ENCODE results near the gene NOSTRIN.

The NOSTRIN gene

GRCh38 chr2:168773719-168774521, 28.5 kb upstream of the NOSTRIN start:
- H3K4me3 ChIP-seq (ENCODE audit: low read depth, low read length), result no peak overlapping the region
- TF ChIP-seq MAX (IDR thresholded peaks at IDR 0.05; ENCODE audit: low read depth, low read length), result peak; percentile 75
- TF ChIP-seq, protein P1, sequence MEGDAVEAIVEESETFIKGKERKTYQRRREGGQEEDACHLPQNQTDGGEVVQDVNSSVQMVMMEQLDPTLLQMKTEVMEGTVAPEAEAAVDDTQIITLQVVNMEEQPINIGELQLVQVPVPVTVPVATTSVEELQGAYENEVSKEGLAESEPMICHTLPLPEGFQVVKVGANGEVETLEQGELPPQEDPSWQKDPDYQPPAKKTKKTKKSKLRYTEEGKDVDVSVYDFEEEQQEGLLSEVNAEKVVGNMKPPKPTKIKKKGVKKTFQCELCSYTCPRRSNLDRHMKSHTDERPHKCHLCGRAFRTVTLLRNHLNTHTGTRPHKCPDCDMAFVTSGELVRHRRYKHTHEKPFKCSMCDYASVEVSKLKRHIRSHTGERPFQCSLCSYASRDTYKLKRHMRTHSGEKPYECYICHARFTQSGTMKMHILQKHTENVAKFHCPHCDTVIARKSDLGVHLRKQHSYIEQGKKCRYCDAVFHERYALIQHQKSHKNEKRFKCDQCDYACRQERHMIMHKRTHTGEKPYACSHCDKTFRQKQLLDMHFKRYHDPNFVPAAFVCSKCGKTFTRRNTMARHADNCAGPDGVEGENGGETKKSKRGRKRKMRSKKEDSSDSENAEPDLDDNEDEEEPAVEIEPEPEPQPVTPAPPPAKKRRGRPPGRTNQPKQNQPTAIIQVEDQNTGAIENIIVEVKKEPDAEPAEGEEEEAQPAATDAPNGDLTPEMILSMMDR (IDR thresholded peaks at IDR 0.05; ENCODE audit: low read depth, low read length), result peak; percentile 80
- peak; percentile 41; the same call in 1 of the 2 replicates for TF ChIP-seq MYC (IDR thresholded peaks at IDR 0.05; ENCODE audit: low read depth, low read length)
- no peak for TF ChIP-seq POLR2A (IDR thresholded peaks at IDR 0.05; ENCODE audit: extremely low read depth, insufficient read length)
- peak; percentile 64 for DNase-seq (ENCODE audit: low read depth)

- no peak overlapping the region for H3K4me3 ChIP-seq (ENCODE audit: low read depth, low read length)
- no peak for TF ChIP-seq POLR2A (IDR thresholded peaks at IDR 0.05; ENCODE audit: extremely low read depth, insufficient read length)
- no peak for TF ChIP-seq MYC (IDR thresholded peaks at IDR 0.05; ENCODE audit: low read depth, low read length)
- no peak for TF ChIP-seq MAX (IDR thresholded peaks at IDR 0.05; ENCODE audit: low read depth, low read length)
- TF ChIP-seq, protein P1 (IDR thresholded peaks at IDR 0.05; ENCODE audit: low read depth, low read length), result no peak
- no peak for DNase-seq (ENCODE audit: low read depth)
Observed at GRCh38 chr2:168775837-168776236, 26.6 kb upstream of the NOSTRIN start.

DNA sequence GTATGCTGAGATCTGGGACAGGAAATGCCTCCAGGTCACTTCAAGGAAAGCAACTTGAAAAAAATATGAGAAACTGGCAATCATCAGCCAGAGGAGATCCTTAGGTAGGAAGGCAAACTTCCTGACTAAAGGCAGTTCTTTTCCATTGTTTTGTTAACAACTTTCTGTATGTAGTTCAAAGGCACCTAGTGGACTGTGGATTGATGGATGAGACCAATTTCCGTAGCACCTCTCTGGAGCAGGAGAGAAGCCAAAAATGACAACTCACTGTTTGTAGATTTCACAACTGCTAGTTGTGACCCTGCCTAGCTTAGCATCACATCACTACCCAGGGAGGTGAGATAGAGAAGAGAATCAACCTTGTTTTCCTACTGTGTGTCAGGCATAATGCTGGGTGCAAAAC, 21.8 kb upstream of the NOSTRIN start:
- TF ChIP-seq POLR2A (IDR thresholded peaks at IDR 0.05; ENCODE audit: extremely low read depth, insufficient read length) (no peak), MYC (IDR thresholded peaks at IDR 0.05; ENCODE audit: low read depth, low read length) (no peak), MAX (IDR thresholded peaks at IDR 0.05; ENCODE audit: low read depth, low read length) (no peak)
- TF ChIP-seq, protein P1 (IDR thresholded peaks at IDR 0.05; ENCODE audit: low read depth, low read length), result no peak
- H3K4me3 ChIP-seq (ENCODE audit: low read depth, low read length), result no peak overlapping the region
- no peak for DNase-seq (ENCODE audit: low read depth)

GRCh38 chr2:168781191-168781817, 21.1 kb upstream of the NOSTRIN start:
- TF ChIP-seq MAX (IDR thresholded peaks at IDR 0.05; ENCODE audit: low read depth, low read length) (no peak), MYC (IDR thresholded peaks at IDR 0.05; ENCODE audit: low read depth, low read length) (no peak), POLR2A (IDR thresholded peaks at IDR 0.05; ENCODE audit: extremely low read depth, insufficient read length) (no peak)
- TF ChIP-seq, protein P1 (IDR thresholded peaks at IDR 0.05; ENCODE audit: low read depth, low read length), result no peak
- DNase-seq (ENCODE audit: low read depth), result no peak
- no peak overlapping the region for H3K4me3 ChIP-seq (ENCODE audit: low read depth, low read length)

DNA sequence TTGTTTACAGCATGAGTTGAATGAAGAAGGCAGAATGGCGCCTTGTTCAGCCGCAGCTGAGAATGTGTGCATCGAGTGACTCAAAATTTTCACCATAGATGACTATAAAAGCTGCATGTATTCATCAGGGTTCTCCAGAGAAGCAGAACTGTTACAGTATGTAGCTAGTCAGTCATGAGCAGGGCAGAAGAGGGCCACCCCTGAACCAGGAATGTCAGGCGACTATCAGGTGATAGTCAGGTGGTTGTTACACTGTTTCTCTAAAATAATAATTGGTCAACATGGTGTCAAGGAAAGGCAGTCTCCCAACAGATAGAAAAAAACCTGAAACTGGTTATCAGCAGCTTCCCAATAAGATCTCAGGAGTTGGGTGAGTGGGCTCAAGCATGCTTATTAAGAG, 20.2 kb upstream of the NOSTRIN start:
- H3K4me3 ChIP-seq (ENCODE audit: low read depth, low read length), result no peak overlapping the region
- DNase-seq (ENCODE audit: low read depth), result no peak
- TF ChIP-seq, protein P1 (IDR thresholded peaks at IDR 0.05; ENCODE audit: low read depth, low read length), result no peak
- no peak for TF ChIP-seq MAX (IDR thresholded peaks at IDR 0.05; ENCODE audit: low read depth, low read length)
- no peak for TF ChIP-seq POLR2A (IDR thresholded peaks at IDR 0.05; ENCODE audit: extremely low read depth, insufficient read length)
- no peak for TF ChIP-seq MYC (IDR thresholded peaks at IDR 0.05; ENCODE audit: low read depth, low read length)
